Endodermal cell (in vitro differentiated cells): ENCODE data around the gene CD6. TPM values are rescaled to one million over a fixed set of nuclear protein-coding genes. Genes with fewer than 3 reads are reported as not detected.

Experiments
- DNase-seq: peaks from one replicate; pipeline ENCODE4 v3.0.0-alpha.2; 2017
- H3K27ac ChIP-seq: 2 replicates; pipeline ENCODE4 v1.5.1; 2013; ENCODE audit warnings: mild to moderate bottlenecking, low read depth, low read length, moderate library complexity
- H3K27me3 ChIP-seq: 2 replicates; pipeline ENCODE4 v1.6.1; 2013; ENCODE audit warnings: mild to moderate bottlenecking, low read length, moderate library complexity; ENCODE audit not compliant: insufficient read depth, control insufficient read depth, poor library complexity, severe bottlenecking
- H3K36me3 ChIP-seq: 2 replicates; pipeline ENCODE4 v1.7.0; 2013; ENCODE audit warnings: mild to moderate bottlenecking, low read length, moderate library complexity; ENCODE audit not compliant: control insufficient read depth, insufficient read depth
- H3K4me1 ChIP-seq: one replicate; pipeline ENCODE4 v1.7.0; 2013; ENCODE audit warnings: low read length; ENCODE audit not compliant: control insufficient read depth, insufficient read depth
- H3K4me3 ChIP-seq: 2 replicates; pipeline ENCODE4 v1.5.1; 2013; ENCODE audit warnings: mild to moderate bottlenecking, low read length, moderate library complexity
- H3K9ac ChIP-seq: 2 replicates; pipeline ENCODE4 v1.6.1; 2013; ENCODE audit warnings: mild to moderate bottlenecking, low read length, moderate library complexity; ENCODE audit not compliant: poor library complexity, severe bottlenecking; ENCODE audit errors: extremely low read depth
- H3K9me3 ChIP-seq: 2 replicates; pipeline ENCODE4 v1.6.1; 2013; ENCODE audit warnings: mild to moderate bottlenecking, low read length, moderate library complexity; ENCODE audit not compliant: control insufficient read depth
- H3K27ac Mint-ChIP-seq: 2 replicates; pipeline ENCODE4 v1.8.0; 2020; ENCODE audit warnings: mixed read lengths
- H3K27me3 Mint-ChIP-seq: 2 replicates; pipeline ENCODE4 v1.8.0; 2021; ENCODE audit warnings: mild to moderate bottlenecking, mixed read lengths; ENCODE audit not compliant: insufficient read depth
- H3K36me3 Mint-ChIP-seq: 2 replicates; pipeline ENCODE4 v1.8.0; 2020; ENCODE audit warnings: low read depth, mixed read lengths
- H3K4me1 Mint-ChIP-seq: 2 replicates; pipeline ENCODE4 v1.8.0; 2020; ENCODE audit warnings: mixed read lengths
- H3K4me3 Mint-ChIP-seq: 2 replicates; pipeline ENCODE4 v1.8.0; 2020; ENCODE audit warnings: mild to moderate bottlenecking, moderate library complexity, mixed read lengths
- H3K9me3 Mint-ChIP-seq: 2 replicates; pipeline ENCODE4 v1.8.0; 2020; ENCODE audit warnings: mild to moderate bottlenecking, mixed read lengths
- WGBS, 2 experiments: methylation state at CpG; one replicate each; pipeline versions ENCODE4 v1.1.5 to v1.1.7; 2013; ENCODE audit warnings: missing lambda C conversion rate in 2 of 2, mixed read lengths in 1 of 2; ENCODE audit not compliant: insufficient coverage in 1 of 2, insufficient read length in 1 of 2; 5-methylcytosine and 5-hydroxymethylcytosine counted together
- total RNA-seq, 2 donors: library from RNA; stranded (reverse); fragmentation: NEBNext Ultra II Directional in 1 of 2; extraction: Animal tissue kit (Norgen Biotek cat#: 25700) in 1 of 2; gene quantifications; 2 replicates in 1 of 2; 3 replicates in 1 of 2; pipeline ENCODE4 v1.2.1, GENCODE V29; 2021
- TF ChIP-seq, protein P1 (sequence below): fragments of 200-600 bp; sonication (generic); conservative IDR thresholded peaks from 2 replicates; pipeline ENCODE4 v1.5.0; 2021; ENCODE audit warnings: antibody characterized with exemption, mild to moderate bottlenecking

Gene CD6
- total RNA-seq, 2 donors from 2014 or later: 1.5 to 1.6 TPM

DNA sequence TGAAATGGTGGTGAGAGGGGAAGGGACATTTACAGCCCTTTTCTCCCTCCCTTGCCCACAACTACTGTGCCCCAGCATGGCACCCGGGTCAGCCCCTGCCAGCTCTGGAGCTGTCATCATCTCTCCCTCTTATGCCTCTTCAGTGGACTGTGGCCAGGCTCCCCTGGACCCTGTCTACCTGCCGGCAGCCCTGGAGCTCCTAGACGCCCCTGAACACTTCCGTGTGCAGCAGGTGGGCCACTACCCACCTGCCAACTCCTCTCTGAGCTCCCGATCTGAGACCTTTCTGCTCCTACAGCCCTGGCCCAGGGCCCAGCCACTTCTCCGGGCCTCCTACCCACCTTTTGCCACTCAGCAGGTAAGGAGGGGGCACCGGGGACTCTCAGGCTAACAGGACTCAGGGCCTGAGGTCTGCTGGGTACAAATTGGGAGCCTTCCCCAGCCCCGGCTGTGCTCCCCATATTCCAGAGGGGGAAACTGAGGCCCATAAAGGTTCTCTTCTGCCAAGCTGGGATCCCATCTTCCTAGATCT, 44.4 kb upstream of the CD6 start:
- H3K27ac Mint-ChIP-seq: no peak overlapping the region
- no peaks in the 10 kb centered on the region for H3K9me3 Mint-ChIP-seq
- Histone ChIP-seq H3K4me3 (no peak overlapping the region), H3K27me3 (no peaks in the 10 kb centered on the region), H3K36me3 (peaks cover 38% of the 10 kb centered on the region), H3K27ac (no peak overlapping the region), H3K9me3 (no peaks in the 10 kb centered on the region), H3K9ac (no peak overlapping the region), H3K4me1 (peaks cover 8% of the 10 kb centered on the region)
- WGBS, 2 experiments: 91 to 100% methylated on average over 2 to 8 of the region's 8 CpGs
- peaks cover 13% of the 10 kb centered on the region for H3K4me1 Mint-ChIP-seq
- peaks cover 10% of the 10 kb centered on the region for H3K27me3 Mint-ChIP-seq
- peaks cover 46% of the 10 kb centered on the region for H3K36me3 Mint-ChIP-seq
- TF ChIP-seq, protein P1, sequence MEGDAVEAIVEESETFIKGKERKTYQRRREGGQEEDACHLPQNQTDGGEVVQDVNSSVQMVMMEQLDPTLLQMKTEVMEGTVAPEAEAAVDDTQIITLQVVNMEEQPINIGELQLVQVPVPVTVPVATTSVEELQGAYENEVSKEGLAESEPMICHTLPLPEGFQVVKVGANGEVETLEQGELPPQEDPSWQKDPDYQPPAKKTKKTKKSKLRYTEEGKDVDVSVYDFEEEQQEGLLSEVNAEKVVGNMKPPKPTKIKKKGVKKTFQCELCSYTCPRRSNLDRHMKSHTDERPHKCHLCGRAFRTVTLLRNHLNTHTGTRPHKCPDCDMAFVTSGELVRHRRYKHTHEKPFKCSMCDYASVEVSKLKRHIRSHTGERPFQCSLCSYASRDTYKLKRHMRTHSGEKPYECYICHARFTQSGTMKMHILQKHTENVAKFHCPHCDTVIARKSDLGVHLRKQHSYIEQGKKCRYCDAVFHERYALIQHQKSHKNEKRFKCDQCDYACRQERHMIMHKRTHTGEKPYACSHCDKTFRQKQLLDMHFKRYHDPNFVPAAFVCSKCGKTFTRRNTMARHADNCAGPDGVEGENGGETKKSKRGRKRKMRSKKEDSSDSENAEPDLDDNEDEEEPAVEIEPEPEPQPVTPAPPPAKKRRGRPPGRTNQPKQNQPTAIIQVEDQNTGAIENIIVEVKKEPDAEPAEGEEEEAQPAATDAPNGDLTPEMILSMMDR: no peak
- no peak overlapping the region for H3K4me3 Mint-ChIP-seq
- no peak for DNase-seq

DNA sequence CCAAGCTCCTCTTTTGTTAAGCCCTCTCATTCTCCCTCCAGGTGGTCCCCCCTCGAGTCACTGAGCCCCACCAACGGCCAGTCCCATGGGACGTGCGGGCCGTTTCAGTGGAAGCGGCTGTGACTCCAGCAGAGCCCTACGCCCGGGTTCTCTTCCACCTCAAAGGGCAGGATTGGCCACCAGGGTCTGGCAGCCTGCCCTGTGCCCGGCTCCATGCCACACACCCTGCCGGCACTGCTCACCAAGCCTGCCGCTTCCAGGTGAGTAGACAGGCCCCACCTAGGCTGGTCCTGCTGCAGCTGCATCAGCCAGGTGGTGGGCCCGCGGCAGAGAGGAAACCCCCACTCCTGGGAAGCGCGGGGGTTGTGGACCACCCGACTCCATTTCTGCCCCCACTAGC, 43.9 kb upstream of the CD6 start:
- H3K4me3 Mint-ChIP-seq: no peak overlapping the region

DNA sequence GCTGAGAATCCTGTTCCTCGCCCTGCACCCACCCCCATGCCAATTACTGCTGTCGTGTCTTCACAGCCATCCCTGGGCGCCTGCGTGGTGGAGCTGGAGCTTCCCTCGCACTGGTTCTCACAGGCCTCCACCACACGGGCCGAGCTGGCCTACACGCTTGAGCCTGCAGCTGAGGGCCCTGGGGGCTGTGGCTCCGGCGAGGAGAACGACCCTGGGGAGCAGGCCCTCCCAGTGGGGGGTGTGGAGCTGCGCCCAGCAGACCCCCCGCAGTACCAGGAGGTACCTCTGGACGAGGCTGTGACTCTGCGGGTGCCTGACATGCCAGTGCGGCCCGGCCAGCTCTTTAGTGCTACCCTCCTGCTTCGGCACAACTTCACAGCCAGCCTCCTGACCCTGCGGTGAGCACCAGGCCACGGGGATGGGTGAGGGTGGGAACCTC, 42.9 kb upstream of the CD6 start:
- H3K4me3 Mint-ChIP-seq: no peak overlapping the region
- Histone ChIP-seq H3K9me3 (no peaks in the 10 kb centered on the region), H3K4me3 (no peak overlapping the region), H3K36me3 (peaks cover 39% of the 10 kb centered on the region), H3K27ac (no peak overlapping the region), H3K4me1 (peaks cover 6% of the 10 kb centered on the region), H3K9ac (no peak overlapping the region), H3K27me3 (no peaks in the 10 kb centered on the region)
- DNase-seq: no peak
- WGBS, 2 experiments: 96 to 100% methylated on average over 7 to 20 of the region's 20 CpGs
- peaks cover 13% of the 10 kb centered on the region for H3K4me1 Mint-ChIP-seq
- peaks cover 10% of the 10 kb centered on the region for H3K27me3 Mint-ChIP-seq
- TF ChIP-seq, protein P1: no peak
- H3K27ac Mint-ChIP-seq: no peak overlapping the region
- H3K9me3 Mint-ChIP-seq: no peaks in the 10 kb centered on the region
- H3K36me3 Mint-ChIP-seq: peaks cover 43% of the 10 kb centered on the region

More for the DNA sequence above, 43.9 kb upstream of the CD6 start:
- Histone ChIP-seq H3K4me1 (peaks cover 8% of the 10 kb centered on the region), H3K36me3 (peaks cover 38% of the 10 kb centered on the region), H3K4me3 (no peak overlapping the region), H3K9me3 (no peaks in the 10 kb centered on the region), H3K27ac (no peak overlapping the region), H3K9ac (no peak overlapping the region), H3K27me3 (no peaks in the 10 kb centered on the region)
- no peak for DNase-seq
- H3K4me1 Mint-ChIP-seq: peaks cover 13% of the 10 kb centered on the region
- no peaks in the 10 kb centered on the region for H3K9me3 Mint-ChIP-seq
- WGBS, 2 experiments: 90 to 91% methylated on average over 6 to 16 of the region's 16 CpGs
- peaks cover 45% of the 10 kb centered on the region for H3K36me3 Mint-ChIP-seq
- H3K27ac Mint-ChIP-seq: no peak overlapping the region
- H3K27me3 Mint-ChIP-seq: peaks cover 10% of the 10 kb centered on the region
- TF ChIP-seq, protein P1: no peak
